Measurements from ENCODE around the gene C1orf21.
A peak's percentile ranks its signal among the peaks of the same experiment; 100 is the strongest.

C1orf21 gene

DNA sequence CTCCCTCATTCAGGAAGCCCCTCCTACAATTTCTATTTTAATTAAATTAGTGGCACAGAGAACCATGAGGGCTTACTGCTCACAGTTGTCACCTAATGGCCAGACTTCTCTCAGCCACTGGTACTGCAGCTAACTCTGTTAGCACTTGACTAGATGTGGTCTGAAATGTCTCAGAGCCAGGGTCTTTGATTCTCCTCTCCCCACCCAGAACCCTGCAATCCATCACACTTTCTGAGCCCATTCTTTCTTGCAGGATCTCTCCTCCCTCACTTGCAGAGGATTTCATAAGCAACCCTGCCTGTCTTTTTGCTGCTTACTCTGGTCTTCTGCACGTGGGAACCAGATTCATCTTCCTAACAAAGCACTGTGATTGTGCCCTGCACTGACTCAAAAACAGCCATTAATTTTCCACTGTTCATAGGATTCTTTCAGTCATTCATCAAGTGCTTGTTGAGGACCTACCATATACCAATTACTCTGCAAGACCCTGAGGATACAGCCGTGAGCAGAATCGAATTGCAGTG is 259.4 kb downstream of the C1orf21 start:
- TF ChIP-seq, protein P1, sequence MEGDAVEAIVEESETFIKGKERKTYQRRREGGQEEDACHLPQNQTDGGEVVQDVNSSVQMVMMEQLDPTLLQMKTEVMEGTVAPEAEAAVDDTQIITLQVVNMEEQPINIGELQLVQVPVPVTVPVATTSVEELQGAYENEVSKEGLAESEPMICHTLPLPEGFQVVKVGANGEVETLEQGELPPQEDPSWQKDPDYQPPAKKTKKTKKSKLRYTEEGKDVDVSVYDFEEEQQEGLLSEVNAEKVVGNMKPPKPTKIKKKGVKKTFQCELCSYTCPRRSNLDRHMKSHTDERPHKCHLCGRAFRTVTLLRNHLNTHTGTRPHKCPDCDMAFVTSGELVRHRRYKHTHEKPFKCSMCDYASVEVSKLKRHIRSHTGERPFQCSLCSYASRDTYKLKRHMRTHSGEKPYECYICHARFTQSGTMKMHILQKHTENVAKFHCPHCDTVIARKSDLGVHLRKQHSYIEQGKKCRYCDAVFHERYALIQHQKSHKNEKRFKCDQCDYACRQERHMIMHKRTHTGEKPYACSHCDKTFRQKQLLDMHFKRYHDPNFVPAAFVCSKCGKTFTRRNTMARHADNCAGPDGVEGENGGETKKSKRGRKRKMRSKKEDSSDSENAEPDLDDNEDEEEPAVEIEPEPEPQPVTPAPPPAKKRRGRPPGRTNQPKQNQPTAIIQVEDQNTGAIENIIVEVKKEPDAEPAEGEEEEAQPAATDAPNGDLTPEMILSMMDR (IDR thresholded peaks at IDR 0.05; ENCODE audit: control extremely low read depth, extremely low read depth, low read depth, missing control alignments): no peak
- no peak for DNase-seq (ENCODE audit: extremely low spot score)
- ChIA-PET POLR2A (no interaction called here), CTCF (interaction anchor here (1.6 kb wide), 1 partner anchor 18 kb away, joined by 4 read pairs; no protein-coding TSS in a partner anchor)

DNA sequence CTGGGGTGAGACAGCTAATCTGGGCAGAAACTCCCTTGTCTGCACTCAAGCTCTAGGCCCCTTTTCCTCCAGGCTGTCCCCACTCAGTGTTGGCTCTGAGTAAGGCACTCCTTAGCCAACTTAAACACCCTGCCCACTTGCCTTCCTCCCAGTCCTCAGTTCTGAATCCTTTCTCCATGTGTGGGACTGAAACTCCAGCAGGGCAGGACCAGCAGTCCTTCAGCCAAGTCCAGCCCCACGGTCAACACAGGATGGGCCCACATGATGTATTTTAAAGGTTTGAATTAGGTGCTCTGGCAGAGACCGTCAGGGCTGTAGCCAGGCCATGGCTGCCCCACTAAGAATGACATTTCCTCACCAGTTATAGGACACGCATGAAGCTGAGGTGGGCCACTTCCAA is 260.0 kb downstream of the C1orf21 start:
- POLR2A ChIA-PET: no interaction called here
- DNase-seq (ENCODE audit: extremely low spot score): no peak
- TF ChIP-seq, protein P1 (IDR thresholded peaks at IDR 0.05; ENCODE audit: control extremely low read depth, extremely low read depth, low read depth, missing control alignments): no peak
- CTCF ChIA-PET: interaction anchor here (1.6 kb wide), 1 partner anchor 17 kb away, joined by 4 read pairs; no protein-coding TSS in a partner anchor

DNA sequence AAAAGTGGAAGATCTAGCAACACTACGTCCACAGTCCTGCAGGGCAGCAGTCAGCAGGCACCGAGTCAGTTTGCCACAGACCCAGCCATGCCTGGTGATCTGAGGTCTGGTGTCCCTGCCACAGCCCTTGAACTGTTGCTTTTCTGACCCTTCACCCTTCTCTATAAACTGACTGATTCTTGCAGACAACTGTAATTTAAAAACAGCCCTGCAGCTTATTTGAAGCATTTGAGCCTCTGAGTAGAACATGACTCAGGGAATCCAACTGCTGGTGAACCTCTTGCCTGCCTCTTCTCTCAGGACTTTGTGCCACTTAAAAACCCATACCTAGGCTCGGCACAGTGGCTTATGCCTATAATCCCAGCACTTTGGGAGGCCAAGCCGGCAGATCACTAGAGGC is 260.6 kb downstream of the C1orf21 start:
- ChIA-PET POLR2A (no interaction called here), CTCF (no interaction called here)
- no peak for DNase-seq (ENCODE audit: extremely low spot score)

DNA sequence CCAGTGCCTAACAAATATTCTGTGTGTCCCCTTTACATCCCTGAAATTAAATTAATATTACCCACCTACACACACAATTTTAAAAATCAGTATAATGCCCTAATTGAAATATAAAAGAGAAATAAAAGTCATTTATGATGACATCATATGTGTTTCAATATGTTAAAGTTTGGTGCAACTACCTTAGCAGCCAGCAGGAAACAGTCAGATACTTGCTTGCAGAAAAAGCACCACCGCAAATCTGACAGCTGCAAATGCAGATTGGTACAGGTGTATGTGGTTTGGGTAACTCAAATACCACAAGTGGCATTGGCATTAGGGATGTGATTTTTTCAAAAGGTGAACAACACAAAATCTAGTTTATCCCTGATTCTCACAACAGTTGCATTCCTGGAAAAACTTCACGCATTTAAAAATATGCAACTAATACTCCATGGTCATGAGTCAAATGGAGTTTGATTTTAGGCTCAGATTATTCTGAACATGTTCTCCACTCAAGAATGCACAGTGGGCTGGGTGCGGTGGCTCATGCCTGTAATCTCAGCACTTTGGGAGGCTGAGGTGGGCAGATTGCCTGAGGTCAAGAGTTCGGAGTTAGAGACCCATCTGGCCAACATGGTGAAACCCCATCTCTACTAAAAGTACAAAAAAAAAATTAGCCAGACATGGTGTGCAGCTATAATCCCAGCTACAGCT is 261.5 kb downstream of the C1orf21 start:
- TF ChIP-seq, protein P1 (IDR thresholded peaks at IDR 0.05; ENCODE audit: control extremely low read depth, extremely low read depth, low read depth, missing control alignments): no peak
- POLR2A ChIA-PET: no interaction called here
- no peak for DNase-seq (ENCODE audit: extremely low spot score)
- CTCF ChIA-PET: no interaction called here

More for the DNA sequence above, 260.6 kb downstream of the C1orf21 start:
- TF ChIP-seq, protein P1 (IDR thresholded peaks at IDR 0.05; ENCODE audit: control extremely low read depth, extremely low read depth, low read depth, missing control alignments): no peak

DNA sequence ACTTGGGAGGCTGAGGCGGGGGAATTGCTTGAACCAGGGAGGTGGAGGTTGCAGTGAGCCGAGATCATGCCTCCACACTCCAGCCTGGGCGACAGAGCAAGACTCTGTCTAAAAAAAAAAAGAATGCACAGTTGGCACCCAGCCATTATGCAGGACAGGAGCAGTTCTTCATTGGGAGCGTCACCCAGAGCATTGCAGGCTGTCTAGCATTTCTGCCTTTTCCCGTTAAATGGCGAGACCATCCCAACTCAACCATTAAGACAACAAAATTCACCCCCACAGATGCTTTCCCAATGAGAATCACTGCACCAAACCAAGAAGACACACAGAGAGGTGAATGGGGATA is 262.0 kb downstream of the C1orf21 start:
- DNase-seq (ENCODE audit: extremely low spot score): no peak
- TF ChIP-seq, protein P1 (IDR thresholded peaks at IDR 0.05; ENCODE audit: control extremely low read depth, extremely low read depth, low read depth, missing control alignments): no peak
- CTCF ChIA-PET: no interaction called here
- POLR2A ChIA-PET: no interaction called here

DNA sequence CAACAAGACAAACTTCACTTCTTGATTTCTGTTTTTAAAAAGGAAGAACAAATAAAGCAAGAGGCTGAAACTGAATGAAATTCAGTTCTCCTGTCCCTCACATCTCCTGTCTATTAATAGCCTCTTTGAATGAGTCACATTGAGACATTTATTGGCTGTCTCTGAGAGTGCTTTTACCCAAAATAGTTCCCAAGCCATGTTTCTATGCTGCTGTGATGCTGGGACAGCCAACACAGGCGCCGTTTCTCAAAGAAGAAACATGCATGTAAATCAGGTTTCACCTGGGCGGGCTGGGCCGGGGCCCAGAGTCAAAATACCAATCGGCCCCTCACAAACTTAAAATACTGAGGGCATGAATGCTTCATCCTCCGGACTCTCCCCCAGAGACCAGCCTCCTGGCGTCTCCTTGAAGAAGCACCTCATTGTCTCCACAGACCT is 262.6 kb downstream of the C1orf21 start:
- peak; percentile 66 for DNase-seq (ENCODE audit: extremely low spot score)
- ChIA-PET CTCF (interaction anchor here (6.9 kb wide), 1 partner anchor 15 kb away, joined by 62 read pairs; no protein-coding TSS in a partner anchor), POLR2A (no interaction called here)
- TF ChIP-seq, protein P1 (IDR thresholded peaks at IDR 0.05; ENCODE audit: control extremely low read depth, extremely low read depth, low read depth, missing control alignments): no peak
